GOT3 (cell line): ENCODE data around the gene MMP14.
"Not testable (repeated sequence)": the region's sequence is repeated elsewhere in the genome, so short reads cannot be mapped to it uniquely, and the experiment has no call there.

Source experiments
- DNase-seq: peaks from one replicate; lab custom pipeline; 2025; ENCODE audit warnings: mixed read lengths; lab: John Stamatoyannopoulos, UW

Gene MMP14

GRCh38 chr14:22814373-22814772, 22.0 kb upstream of the MMP14 start:
- DNase-seq = no peak

GRCh38 chr14:22814941-22815713, 21.3 kb upstream of the MMP14 start, which contains the start of gene SLC7A7:
SLC7A7 (minus strand) TSS chr14:22815435; CDS start chr14:22813398, 2,037 bp downstream.
- no peak for DNase-seq

- DNase-seq = no peak
Measured at GRCh38 chr14:22819151-22819988, 17.0 kb upstream of the MMP14 start.

GRCh38 chr14:22820731-22821130, 15.7 kb upstream of the MMP14 start:
- DNase-seq = no peak

GRCh38 chr14:22821193-22822015, 15.0 kb upstream of the MMP14 start:
- DNase-seq = no peak

GRCh38 chr14:22822016-22822570, 14.3 kb upstream of the MMP14 start:
- no peak for DNase-seq

- DNase-seq = no peak
Measured at GRCh38 chr14:22822571-22823098, 13.8 kb upstream of the MMP14 start.

GRCh38 chr14:22824711-22825359, 11.6 kb upstream of the MMP14 start:
- no peak for DNase-seq

- not testable (repeated sequence) for DNase-seq
Measured at GRCh38 chr14:22829076-22829660, 7.2 kb upstream of the MMP14 start.

GRCh38 chr14:22829661-22830442, 6.5 kb upstream of the MMP14 start, which contains the start of gene MRPL52:
MRPL52 (plus strand) TSS chr14:22829887; CDS start chr14:22829913, 26 bp downstream.
- DNase-seq = peak; percentile 19

- no peak for DNase-seq
Measured at GRCh38 chr14:22830443-22831010, 5.9 kb upstream of the MMP14 start.

- no peak for DNase-seq
Measured at GRCh38 chr14:22835505-22835904, 880 bp upstream of the MMP14 start.

GRCh38 chr14:22837114-22837749, 847 bp downstream of the MMP14 start:
- no peak for DNase-seq

- DNase-seq = no peak
Measured at GRCh38 chr14:22837750-22838538, 1.6 kb downstream of the MMP14 start.

- no peak for DNase-seq
Measured at GRCh38 chr14:22838631-22839041, 2.3 kb downstream of the MMP14 start.

- no peak for DNase-seq
Measured at GRCh38 chr14:22839159-22839779, 2.9 kb downstream of the MMP14 start.

- DNase-seq = no peak
Measured at GRCh38 chr14:22841311-22841710, 4.9 kb downstream of the MMP14 start.

GRCh38 chr14:22841769-22842168, 5.4 kb downstream of the MMP14 start:
- DNase-seq = no peak
